ENCODE results near the gene ZDHHC9.

Gene ZDHHC9

DNA sequence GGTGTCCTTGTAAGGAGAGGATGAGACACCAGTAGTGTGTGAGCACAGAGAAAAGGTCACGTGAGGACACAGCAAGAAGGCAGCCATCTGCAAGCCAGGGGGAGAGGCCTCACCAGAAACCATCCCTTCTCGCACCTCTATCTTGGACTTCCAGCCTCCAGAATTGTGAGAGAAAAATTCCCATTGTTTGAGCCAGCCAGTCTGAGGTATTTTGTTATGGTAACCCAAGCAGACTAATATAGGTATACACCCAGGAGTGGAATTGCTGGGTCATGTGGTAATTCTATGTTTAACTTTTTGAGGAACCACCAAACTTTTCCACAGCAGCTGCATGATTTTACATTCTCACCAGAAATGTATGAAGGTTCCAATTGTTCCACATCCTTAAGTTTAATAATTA is 25.6 kb downstream of the ZDHHC9 start:
- DNase-seq, result no peak

DNA sequence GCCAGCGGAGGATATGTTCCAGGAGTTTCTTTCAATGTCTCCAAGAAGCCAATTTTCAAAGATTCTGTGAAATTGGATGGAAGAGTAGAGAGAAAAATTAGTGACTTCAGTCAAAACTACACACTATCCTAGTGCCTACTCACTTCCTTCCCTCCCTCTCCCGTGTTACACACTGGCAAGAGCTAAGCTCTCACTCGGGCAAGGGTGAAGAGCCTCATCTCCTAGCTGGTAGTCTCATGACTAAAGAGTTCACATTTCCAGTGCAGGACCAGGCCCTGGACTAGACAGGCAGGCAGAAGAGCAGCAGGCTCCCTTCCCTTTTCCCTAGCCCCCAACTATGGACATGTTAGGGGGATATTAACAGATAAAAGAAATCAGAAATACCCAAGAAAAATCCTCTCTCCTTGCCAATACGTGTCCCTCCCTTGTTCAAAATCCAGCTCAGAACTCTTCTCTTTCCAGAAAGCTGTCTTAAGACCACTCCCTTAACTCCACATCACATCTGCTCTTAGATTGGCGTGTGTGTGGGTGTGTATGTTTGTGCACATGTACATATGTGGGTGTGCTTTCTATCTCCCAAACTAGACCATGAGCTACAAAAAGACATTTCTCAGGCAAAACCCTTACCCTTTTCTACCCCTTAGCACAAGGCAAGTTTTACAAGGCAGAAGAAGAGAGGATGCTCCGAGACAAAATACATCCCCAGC is 29.9 kb downstream of the ZDHHC9 start:
- no peak for DNase-seq

DNA sequence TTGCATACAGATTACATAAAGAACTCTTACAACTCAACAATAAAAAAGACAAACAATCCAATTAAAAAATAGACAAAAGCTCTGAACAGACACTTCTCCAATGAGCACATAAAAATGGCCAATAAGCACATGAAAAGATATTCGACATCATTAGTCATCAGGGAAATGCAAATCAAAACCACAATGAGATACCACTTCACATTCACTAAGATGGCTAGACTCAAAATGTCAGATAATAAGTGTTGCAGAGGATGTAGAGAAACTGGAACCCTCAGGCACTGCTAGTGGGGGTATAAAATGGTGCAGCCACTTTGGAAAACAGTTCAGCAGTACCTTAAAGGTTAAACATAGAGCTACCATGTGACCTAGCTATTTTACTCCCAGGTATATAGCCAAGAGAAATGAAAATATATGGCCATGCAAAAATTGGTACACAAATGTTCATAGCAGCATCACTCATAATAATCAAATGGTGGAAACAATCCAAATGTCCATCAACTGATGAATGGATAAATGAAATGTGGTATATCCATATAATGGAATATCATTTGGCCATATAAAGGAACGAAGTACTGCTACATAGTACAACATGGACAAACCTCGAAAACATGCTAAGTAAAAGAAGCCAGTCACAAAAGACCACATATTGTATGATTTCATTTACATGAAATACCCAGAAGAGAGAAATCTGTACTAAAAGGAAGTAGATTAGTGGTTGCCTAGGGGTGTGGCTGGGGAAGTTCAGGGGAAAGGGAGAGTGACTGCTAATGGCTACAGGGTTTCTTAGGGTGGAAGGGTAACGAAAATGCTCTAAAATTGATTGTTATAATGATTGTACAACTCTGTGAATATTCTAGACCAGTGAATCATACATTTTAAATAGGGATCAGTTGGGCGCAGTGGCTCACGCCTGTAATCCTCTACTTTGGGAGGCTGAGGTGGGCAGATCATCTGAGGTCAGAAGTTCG is 34.6 kb downstream of the ZDHHC9 start:
- DNase-seq, result no peak

- DNase-seq, result no peak
These were observed 35.4 kb downstream of the ZDHHC9 start for GRCh38 chrX:129808158-129808828.

DNA sequence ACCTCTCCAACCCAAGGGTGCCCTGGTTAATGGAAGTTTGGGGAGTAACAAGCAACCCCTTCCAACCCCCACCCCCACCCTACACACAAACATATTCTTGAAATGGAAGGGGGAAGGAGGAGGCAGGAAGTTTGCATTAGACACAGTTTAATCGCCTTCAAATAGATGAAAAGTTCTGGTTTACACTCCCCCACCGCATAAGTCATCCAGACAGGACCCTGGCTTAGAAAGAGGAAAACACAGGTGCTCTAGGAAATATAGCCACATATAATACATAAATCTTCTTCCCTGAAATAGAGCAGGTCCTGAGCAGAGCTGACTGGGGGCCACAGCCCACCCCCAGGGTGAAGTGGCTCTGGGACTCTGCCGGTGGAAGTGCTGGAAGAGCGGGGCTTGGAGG is 38.9 kb downstream of the ZDHHC9 start:
- no peak for DNase-seq

DNA sequence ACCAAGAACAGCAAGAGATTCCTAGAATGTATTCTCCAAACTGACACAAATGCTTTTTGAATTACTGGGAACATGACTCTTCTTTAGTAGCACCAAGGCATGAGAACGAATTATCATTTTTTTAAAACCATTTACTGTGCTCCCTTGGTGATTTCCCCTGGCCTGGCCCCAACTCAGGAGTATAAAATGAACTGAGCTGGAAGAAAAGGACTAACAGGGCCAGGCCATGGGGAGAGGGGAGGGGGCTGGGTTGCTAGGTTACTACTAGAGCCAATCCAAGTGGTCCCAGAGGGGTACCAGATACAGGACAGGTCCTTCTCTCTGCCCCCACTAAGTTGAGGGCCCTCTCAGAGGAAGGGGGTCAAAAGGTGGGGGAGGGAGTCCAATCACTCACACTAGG is 40.8 kb downstream of the ZDHHC9 start:
- no peak for DNase-seq

DNA sequence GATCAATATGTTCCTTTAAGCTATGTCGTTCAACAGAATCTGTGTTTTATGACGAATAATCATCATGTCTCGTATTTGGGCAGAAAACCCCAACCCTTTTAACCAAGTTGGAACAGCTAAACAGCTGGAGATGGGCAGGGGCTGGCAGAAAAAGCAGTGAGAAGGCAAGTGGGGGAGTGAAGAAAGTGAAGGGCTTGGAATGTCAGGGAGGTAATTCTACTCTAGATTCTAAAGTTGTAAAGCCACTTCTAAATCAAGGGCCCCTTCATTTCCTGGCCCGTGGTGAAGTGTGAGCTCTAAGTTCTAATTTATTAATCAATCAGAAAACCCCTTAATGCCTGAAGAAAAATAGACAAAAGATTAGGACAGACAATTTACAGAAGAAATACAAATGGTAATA is 43.5 kb downstream of the ZDHHC9 start:
- no peak for DNase-seq

DNA sequence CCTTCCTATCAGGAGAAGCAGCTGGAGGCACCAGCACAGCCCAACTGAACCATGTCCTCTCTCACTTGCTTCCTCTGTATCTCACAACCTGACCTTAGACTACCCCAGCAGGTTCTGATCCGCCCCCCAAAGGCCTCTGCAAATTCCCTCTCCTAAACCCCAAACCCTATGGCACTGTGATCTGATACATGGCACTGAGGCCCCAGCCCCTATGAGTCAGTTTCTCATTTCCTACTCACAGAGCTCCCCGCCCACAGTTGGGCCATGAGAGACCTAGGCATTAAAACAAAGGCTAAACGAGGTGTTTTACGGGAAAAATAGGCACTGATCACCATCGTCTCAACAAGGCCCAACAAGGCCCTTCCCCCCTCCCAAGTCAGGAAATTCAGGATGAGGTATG is 44.8 kb downstream of the ZDHHC9 start:
- no peak for DNase-seq

GRCh38 chrX:129798456-129798855 is 45.2 kb downstream of the ZDHHC9 start:
- no peak for DNase-seq

DNA sequence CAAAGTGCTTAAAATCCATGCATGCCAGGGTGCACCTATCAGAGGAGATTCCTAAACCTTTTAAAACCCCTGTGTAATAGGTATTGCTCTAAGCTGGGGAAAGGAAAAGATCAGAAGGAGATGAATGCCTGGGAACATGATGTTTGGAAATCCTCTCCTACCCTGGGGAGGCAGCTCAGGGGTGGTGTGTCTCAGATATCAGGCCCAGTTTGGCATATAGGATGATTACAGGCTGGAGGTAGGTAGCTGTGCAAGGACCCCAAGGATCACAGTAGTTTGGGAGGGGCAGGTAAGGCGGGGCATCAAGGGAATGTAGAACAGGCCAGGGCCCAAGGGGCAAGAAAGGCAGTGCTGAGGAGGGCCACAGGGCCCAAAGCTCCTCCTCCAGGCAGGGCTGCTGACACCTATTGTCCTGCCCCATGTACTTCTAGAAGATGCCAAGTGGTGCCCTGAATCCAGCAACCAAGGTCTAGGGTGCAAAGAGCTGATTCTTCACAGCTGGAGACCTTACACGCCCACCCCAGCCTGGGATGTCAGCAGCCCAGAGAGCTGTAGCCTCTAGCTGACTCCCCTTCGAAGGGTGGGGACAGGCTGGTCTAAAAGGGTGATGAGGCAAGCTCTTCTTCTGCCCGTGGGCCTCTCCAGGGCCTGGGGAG is 46.3 kb downstream of the ZDHHC9 start:
- DNase-seq, result no peak

GRCh38 chrX:129795584-129795983 is 48.1 kb downstream of the ZDHHC9 start:
- DNase-seq, result no peak

GRCh38 chrX:129793604-129794191 is 50.0 kb downstream of the ZDHHC9 start:
- DNase-seq, result no peak

DNA sequence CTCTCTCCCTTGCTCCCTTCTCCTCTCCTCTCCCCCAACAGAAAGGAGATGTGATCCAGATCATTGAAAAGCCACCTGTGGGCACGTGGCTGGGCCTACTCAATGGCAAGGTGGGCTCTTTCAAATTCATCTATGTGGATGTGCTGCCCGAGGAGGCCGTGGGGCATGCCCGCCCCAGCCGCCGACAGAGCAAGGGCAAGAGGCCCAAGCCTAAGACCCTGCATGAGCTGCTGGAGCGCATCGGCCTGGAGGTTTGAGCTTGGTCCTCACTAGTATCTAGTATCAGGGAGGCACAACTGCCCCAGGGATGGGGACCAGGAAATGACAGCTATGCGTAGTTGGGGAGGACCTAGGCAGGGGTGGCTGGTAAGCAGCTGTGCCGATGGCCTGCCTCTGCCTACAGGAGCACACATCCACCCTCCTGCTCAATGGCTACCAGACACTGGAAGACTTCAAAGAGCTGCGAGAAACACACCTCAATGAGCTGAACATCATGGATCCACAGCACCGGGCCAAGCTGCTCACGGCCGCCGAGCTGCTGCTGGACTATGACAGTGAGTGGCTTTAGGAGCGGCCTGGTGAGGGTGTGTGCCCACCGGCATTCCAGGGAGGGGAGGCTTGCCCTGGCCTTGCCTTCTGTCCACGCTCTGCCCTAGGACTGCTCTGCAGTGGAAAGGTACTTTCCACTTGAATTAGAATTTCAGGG is 50.9 kb downstream of the ZDHHC9 start:
- no peak for DNase-seq

DNA sequence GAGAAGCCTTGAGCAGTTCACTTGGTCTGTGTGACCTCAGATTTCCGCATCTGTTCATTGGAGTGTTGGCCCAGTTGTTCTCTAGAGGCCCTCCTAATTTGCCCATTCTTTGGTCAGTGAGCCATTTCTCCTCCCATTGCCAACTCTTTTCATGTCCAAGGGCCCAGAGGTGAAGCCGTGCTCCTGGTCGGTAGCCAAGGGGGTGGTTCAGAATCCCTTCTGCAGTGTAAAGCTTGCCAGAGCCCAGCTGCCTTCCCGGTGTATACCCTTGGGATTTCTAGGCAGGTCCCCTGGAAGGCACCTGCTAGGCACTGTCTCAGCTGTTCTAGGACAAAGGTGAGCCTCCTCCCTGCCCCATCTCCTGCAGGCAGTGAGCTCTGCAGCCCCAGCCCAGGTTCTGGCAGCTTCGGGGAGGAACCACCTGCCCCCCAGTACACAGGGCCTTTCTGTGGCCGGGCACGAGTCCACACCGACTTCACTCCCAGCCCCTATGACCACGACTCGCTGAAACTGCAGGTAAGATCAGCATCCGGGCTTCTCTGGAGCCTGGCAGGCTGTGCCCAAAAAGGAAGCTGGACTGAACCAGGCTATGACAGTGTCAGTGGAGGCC is 51.6 kb downstream of the ZDHHC9 start:
- DNase-seq, result no peak

DNA sequence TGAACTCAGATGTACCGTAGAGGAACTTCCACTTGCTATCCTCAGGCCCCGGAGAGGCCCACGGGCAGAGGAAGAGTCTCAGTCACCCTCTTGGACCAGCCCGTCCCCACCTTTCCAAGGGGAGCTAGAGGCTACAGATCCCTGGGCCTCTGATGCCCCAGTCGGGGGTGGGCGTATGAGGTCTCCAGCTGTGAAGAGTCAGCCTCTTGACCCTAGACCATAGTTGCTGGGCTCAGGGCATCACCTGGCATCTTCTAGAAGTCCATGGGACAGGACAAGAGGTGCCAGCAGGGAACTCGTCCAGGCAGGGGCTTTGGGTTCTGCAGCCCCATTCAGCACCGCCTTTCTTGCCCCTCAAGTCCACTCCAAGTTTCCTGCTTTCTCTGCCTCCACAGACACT is 52.4 kb downstream of the ZDHHC9 start:
- no peak for DNase-seq

GRCh38 chrX:129790808-129791207 is 52.9 kb downstream of the ZDHHC9 start:
- no peak for DNase-seq

GRCh38 chrX:129790146-129790545 is 53.5 kb downstream of the ZDHHC9 start:
- DNase-seq, result no peak

DNA sequence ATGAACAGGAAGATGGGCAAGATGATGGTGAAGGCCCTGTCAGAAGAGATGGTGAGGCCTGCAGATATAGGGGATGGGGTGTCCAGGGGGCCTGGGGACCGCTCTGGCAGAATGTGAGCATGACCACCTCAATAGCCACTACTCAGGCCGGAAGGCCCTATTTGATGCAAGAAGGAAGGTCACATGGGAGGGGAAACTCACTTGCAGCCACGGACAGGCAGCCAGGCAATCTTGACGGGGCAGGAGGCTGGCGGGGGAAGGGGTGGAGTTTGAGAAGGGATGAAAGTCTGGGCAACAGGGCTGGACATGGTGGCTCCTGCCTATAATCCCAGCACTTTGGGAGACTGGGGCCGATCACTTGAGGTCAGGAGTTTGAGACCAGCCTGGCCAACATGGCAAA is 55.2 kb downstream of the ZDHHC9 start:
- no peak for DNase-seq

- DNase-seq, result no peak
These were observed 56.2 kb downstream of the ZDHHC9 start for GRCh38 chrX:129787336-129788055.

GRCh38 chrX:129786210-129786651 is 57.5 kb downstream of the ZDHHC9 start:
- DNase-seq, result no peak

Measured in femur (tissue), 1 donor.